Left ventricle myocardium inferior (tissue), 1 donor: ENCODE results near the gene CLSTN1. TPM values are rescaled to one million over a fixed set of nuclear protein-coding genes. Genes with fewer than 3 reads are reported as not detected.
A peak's percentile ranks its signal among the peaks of the same experiment; 100 is the strongest.
"Not testable (repeated sequence)": the region's sequence is repeated elsewhere in the genome, so short reads cannot be mapped to it uniquely, and the experiment has no call there.

Experiments used
- DNase-seq: peaks from one replicate; pipeline ENCODE4 v3.0.0-alpha.2; 2020
- H3K27ac ChIP-seq: fragments of 200-600 bp; replicated peaks from 2 replicates; pipeline ENCODE4 v1.8.0; 2021
- H3K27me3 ChIP-seq: fragments of 200-600 bp; 2 replicates; pipeline ENCODE4 v1.8.0; 2021; ENCODE audit warnings: low read depth
- H3K36me3 ChIP-seq: fragments of 200-600 bp; 2 replicates; pipeline ENCODE4 v1.8.0; 2021
- H3K4me1 ChIP-seq: fragments of 200-600 bp; 2 replicates; pipeline ENCODE4 v1.8.0; 2021
- H3K4me3 ChIP-seq: fragments of 200-600 bp; 2 replicates; pipeline ENCODE4 v1.8.0; 2021; ENCODE audit warnings: mild to moderate bottlenecking, moderate library complexity
- H3K9me3 ChIP-seq: fragments of 200-600 bp; replicated peaks from 2 replicates; pipeline ENCODE4 v1.8.0; 2021
- CTCF ChIP-seq: fragments of 200-600 bp; IDR thresholded peaks from 2 replicates; pipeline ENCODE4 v1.8.0; 2021; ENCODE audit warnings: antibody characterized with exemption, mild to moderate bottlenecking, borderline replicate concordance
- intact Hi-C: fragments of 100-400 bp; cut with micrococcal nuclease; formaldehyde crosslinking; loops from one replicate; pipeline ENCODE4 v1.11.0; 2022
- total RNA-seq: library from RNA; stranded (reverse); fragmentation: NEBNext Ultra II Directional; extraction: Animal tissue kit (Norgen Biotek cat#: 25700); gene quantifications from one replicate; pipeline ENCODE4 v1.2.1, GENCODE V29; 2021
- donor health status: DM: no; HTN: yes; CAD: no; lungs with severe emphysema.

CLSTN1 gene
- total RNA-seq, 1 donor from 2014 or later = 63.5 TPM

- intact Hi-C loops = no loop called here
These were observed 18.7 kb downstream of the CLSTN1 start for GRCh38 chr1:9805006-9805508.

GRCh38 chr1:9803003-9803918, 20.5 kb downstream of the CLSTN1 start:
- intact Hi-C loops, H3K27ac ChIP-seq, H3K36me3 ChIP-seq, H3K4me3 ChIP-seq, DNase-seq, H3K27me3 ChIP-seq, H3K9me3 ChIP-seq: not testable (repeated sequence)
- H3K4me1 ChIP-seq = peaks cover 26% of the 10 kb centered on the region

More at GRCh38 chr1:9805006-9805508, 18.7 kb downstream of the CLSTN1 start:
- Histone ChIP-seq H3K27me3 (no peaks in the 10 kb centered on the region), H3K36me3 (no peaks in the 10 kb centered on the region), H3K4me3 (no peak overlapping the region), H3K9me3 (no peaks in the 10 kb centered on the region), H3K4me1 (peaks cover 31% of the 10 kb centered on the region), H3K27ac (no peak overlapping the region)
- no peak for TF ChIP-seq CTCF
- no peak for DNase-seq

GRCh38 chr1:9801909-9802308, 21.9 kb downstream of the CLSTN1 start:
- DNase-seq = no peak
- no peaks in the 10 kb centered on the region for H3K9me3 ChIP-seq
- no peaks in the 10 kb centered on the region for H3K36me3 ChIP-seq
- no peak for TF ChIP-seq CTCF
- intact Hi-C loops = no loop called here
- no peaks in the 10 kb centered on the region for H3K27me3 ChIP-seq
- H3K4me1 ChIP-seq = peaks cover 37% of the 10 kb centered on the region
- no peak overlapping the region for H3K4me3 ChIP-seq
- H3K27ac ChIP-seq = no peak overlapping the region

- intact Hi-C loops = no loop called here
- no peak for DNase-seq
- Histone ChIP-seq H3K36me3 (no peaks in the 10 kb centered on the region), H3K9me3 (no peaks in the 10 kb centered on the region), H3K4me3 (no peak overlapping the region), H3K27ac (peak overlapping the region; percentile 6), H3K27me3 (no peaks in the 10 kb centered on the region), H3K4me1 (peaks cover 65% of the 10 kb centered on the region)
- no peak for TF ChIP-seq CTCF
These were observed 25.3 kb downstream of the CLSTN1 start for GRCh38 chr1:9798236-9799130.

- no peaks in the 10 kb centered on the region for H3K9me3 ChIP-seq
- H3K27ac ChIP-seq = no peak overlapping the region
- H3K4me3 ChIP-seq = no peak overlapping the region
- H3K36me3 ChIP-seq = no peaks in the 10 kb centered on the region
- peaks cover 64% of the 10 kb centered on the region for H3K4me1 ChIP-seq
- no peak for DNase-seq
- intact Hi-C loops = no loop called here
- no peak for TF ChIP-seq CTCF
- no peaks in the 10 kb centered on the region for H3K27me3 ChIP-seq
These were observed 26.7 kb downstream of the CLSTN1 start for GRCh38 chr1:9797049-9797448.
